Glomerular visceral epithelial cell (primary cell): ENCODE data around the gene ZNF560.
"Not testable (repeated sequence)": the region's sequence is repeated elsewhere in the genome, so short reads cannot be mapped to it uniquely, and the experiment has no call there.

Experiments used
- DNase-seq: peaks from one replicate; pipeline ENCODE4 v3.0.0-alpha.2; 2016; ENCODE audit errors: extremely low spot score

Gene ZNF560

GRCh38 chr19:9498183-9498902 is at the start of gene ZNF560:
TSS of gene ZNF560 (minus strand) at chr19:9498616. CDS start at chr19:9475313, 23,303 bp downstream.
- DNase-seq: no peak

GRCh38 chr19:9547870-9548269 is 49.5 kb upstream of the ZNF560 start:
- DNase-seq: no peak

- not testable (repeated sequence) for DNase-seq
Observed at GRCh38 chr19:9541281-9541680, 42.9 kb upstream of the ZNF560 start.

GRCh38 chr19:9539921-9540320 is 41.5 kb upstream of the ZNF560 start:
- not testable (repeated sequence) for DNase-seq

GRCh38 chr19:9539201-9539600 is 40.8 kb upstream of the ZNF560 start:
- not testable (repeated sequence) for DNase-seq

GRCh38 chr19:9538183-9539058 is 40.0 kb upstream of the ZNF560 start, which contains the start of gene ZNF426:
TSS of gene ZNF426 (minus strand) at chr19:9538645. CDS start at chr19:9536232, 2,413 bp downstream.
- DNase-seq: peak; percentile 54

GRCh38 chr19:9535934-9536333 is 37.5 kb upstream of the ZNF560 start:
- DNase-seq: no peak

- no peak for DNase-seq
Observed at GRCh38 chr19:9531933-9532332, 33.5 kb upstream of the ZNF560 start.

GRCh38 chr19:9528757-9529336 is 30.4 kb upstream of the ZNF560 start:
- no peak for DNase-seq

GRCh38 chr19:9523885-9524474 is 25.6 kb upstream of the ZNF560 start:
- no peak for DNase-seq

- no peak for DNase-seq
Observed at GRCh38 chr19:9507285-9507684, 8.9 kb upstream of the ZNF560 start.

GRCh38 chr19:9500796-9501195 is 2.4 kb upstream of the ZNF560 start:
- DNase-seq: no peak

- no peak for DNase-seq
Observed at GRCh38 chr19:9494096-9494495, 4.3 kb downstream of the ZNF560 start.

- DNase-seq: no peak
Observed at GRCh38 chr19:9487016-9487415, 11.4 kb downstream of the ZNF560 start.

GRCh38 chr19:9485140-9485539 is 13.3 kb downstream of the ZNF560 start:
- no peak for DNase-seq

- no peak for DNase-seq
Observed at GRCh38 chr19:9474975-9475374, 23.4 kb downstream of the ZNF560 start.

- no peak for DNase-seq
Observed at GRCh38 chr19:9467161-9467560, 31.3 kb downstream of the ZNF560 start.

- no peak for DNase-seq
Observed at GRCh38 chr19:9461938-9462337, 36.5 kb downstream of the ZNF560 start.

- DNase-seq: no peak
Observed at GRCh38 chr19:9456018-9456689, 42.3 kb downstream of the ZNF560 start.

- DNase-seq: no peak
Observed at GRCh38 chr19:9453953-9454352, 44.5 kb downstream of the ZNF560 start.

GRCh38 chr19:9445037-9445436 is 53.4 kb downstream of the ZNF560 start:
- no peak for DNase-seq
